HepG2 (cell line): ENCODE measurements around the gene SLC44A5. TPM values are rescaled to one million over a fixed set of nuclear protein-coding genes. Genes with fewer than 3 reads are reported as not detected.
A peak's percentile ranks its signal among the peaks of the same experiment; 100 is the strongest.

ENCODE experiments used
- ATAC-seq: fragments of 200-7000 bp; cut with Tn5 transposase; 3 replicates; pipeline ENCODE4 v1.9.1; 2020; ENCODE audit warnings: mild to moderate bottlenecking, moderate library complexity
- BruUV-seq: library from RNA; stranded (reverse); fragments of 400-500 nt; replicated peaks from 2 replicates; lab custom pipeline; 2021; lab: Mats Ljungman, UMichigan
- CTCF ChIA-PET: fragments of 300-600 bp; formaldehyde crosslinking; extraction: SDS; loops from one replicate; lab custom pipeline; 2021; ENCODE audit warnings: low total read pairs, inconsistent platforms, low intra/inter-chr PET ratio; lab: Yijun Ruan, JAX
- POLR2A ChIA-PET: fragments of 350-600 bp; sonication (Branson Sonifier 250); formaldehyde crosslinking; loops from one replicate; lab custom pipeline; 2020; ENCODE audit warnings: antibody characterized with exemption, inconsistent platforms; lab: Yijun Ruan, JAX
- DNase-seq: peaks from one replicate; pipeline ENCODE4 v3.0.0-alpha.2; 2015; ENCODE audit warnings: low spot score
- FAIRE-seq: peaks from 3 replicates; lab custom pipeline; 2011; peaks lifted over from hg19 to GRCh38; lab: Jason Lieb, UNC
- H2AFZ ChIP-seq: one replicate; pipeline ENCODE4 v1.6.1; 2011; ENCODE audit warnings: low read length, inconsistent platforms
- H3K27ac ChIP-seq: fragments of 300-600 bp; 3 replicates; pipeline ENCODE4 v1.8.0; 2011; ENCODE audit warnings: mixed run types, mild to moderate bottlenecking, mixed read lengths, low read length, inconsistent platforms; ENCODE audit not compliant: insufficient read depth; ENCODE audit errors: extremely low read length
- H3K27me3 ChIP-seq, 2 experiments: fragments of 200-600 bp in 1 of 2; 2 replicates in 1 of 2; 3 replicates in 1 of 2; pipeline versions ENCODE4 v1.6.0 to v1.8.0; 2011; ENCODE audit warnings: low read length in 2 of 2, mild to moderate bottlenecking in 2 of 2, moderate library complexity in 2 of 2, inconsistent platforms in 1 of 2; ENCODE audit not compliant: insufficient read depth in 2 of 2, control insufficient read depth in 1 of 2
- H3K36me3 ChIP-seq, 2 experiments: fragments of 200-600 bp in 1 of 2; replicated peaks in 1 of 2; 2 replicates in 1 of 2; 3 replicates in 1 of 2; pipeline versions ENCODE4 v1.5.1 to v1.8.0; 2011; ENCODE audit warnings: low read length in 2 of 2, inconsistent platforms in 1 of 2; ENCODE audit not compliant: insufficient read depth in 2 of 2, control insufficient read depth in 1 of 2
- H3K4me1 ChIP-seq: 2 replicates; pipeline ENCODE4 v1.5.1; 2012; ENCODE audit warnings: low read length, inconsistent platforms; ENCODE audit not compliant: insufficient read depth
- H3K4me2 ChIP-seq: 2 replicates; pipeline ENCODE4 v1.6.0; 2011; ENCODE audit warnings: low read depth, low read length, inconsistent platforms
- H3K4me3 ChIP-seq, 3 experiments: fragments of 200-600 bp in 1 of 3; sonication (generic), shearing (Covaris generic) in 1 of 3; replicated peaks in 1 of 3; 2 replicates each; pipeline ENCODE4 v1.5.1; 2011 to 2016; ENCODE audit warnings: low read length in 3 of 3, inconsistent platforms in 2 of 3, low read depth in 2 of 3, mild to moderate bottlenecking in 2 of 3, control low read depth in 1 of 3, mixed read lengths in 1 of 3; ENCODE audit not compliant: insufficient read depth in 1 of 3
- H3K79me2 ChIP-seq: one replicate; pipeline ENCODE4 v1.6.1; 2011; ENCODE audit warnings: low read length, inconsistent platforms; ENCODE audit not compliant: insufficient read depth
- H3K9ac ChIP-seq: 2 replicates; pipeline ENCODE4 v1.6.0; 2011; ENCODE audit warnings: mild to moderate bottlenecking, low read depth, low read length, inconsistent platforms; ENCODE audit not compliant: insufficient read depth
- H3K9me3 ChIP-seq: 2 replicates; pipeline ENCODE4 v1.5.1; 2012; ENCODE audit warnings: mild to moderate bottlenecking, low read length
- H4K20me1 ChIP-seq: 2 replicates; pipeline ENCODE4 v1.6.0; 2011; ENCODE audit warnings: inconsistent platforms, mild to moderate bottlenecking, low read length, moderate library complexity; ENCODE audit not compliant: insufficient read depth
- CEBPG ChIP-seq: IDR thresholded peaks from 2 replicates; pipeline ENCODE4 v1.6.1; 2016
- ETV6 ChIP-seq: sonication (generic); formaldehyde crosslinking; conservative IDR thresholded peaks from 2 replicates; pipeline ENCODE4 v1.4.0; 2020; ENCODE audit warnings: missing genetic modification reagents
- HIVEP1 ChIP-seq: sonication (generic); formaldehyde crosslinking; IDR thresholded peaks from 2 replicates; pipeline ENCODE4 v1.4.0; 2020; ENCODE audit warnings: mild to moderate bottlenecking, missing genetic modification reagents
- KDM5A ChIP-seq: fragments of 200-600 bp; sonication (generic); IDR thresholded peaks from 2 replicates; pipeline ENCODE4 v1.7.0; 2018; ENCODE audit warnings: antibody characterized with exemption, mild to moderate bottlenecking, low read length, borderline replicate concordance
- NFE2L1 ChIP-seq: sonication (generic); formaldehyde crosslinking; IDR thresholded peaks from 2 replicates; pipeline ENCODE4 v1.4.0; 2020; ENCODE audit warnings: missing genetic modification reagents, mild to moderate bottlenecking, borderline replicate concordance
- PCBP1 ChIP-seq: fragments of 200-400 bp; formaldehyde crosslinking; IDR thresholded peaks from 2 replicates; pipeline ENCODE4 v1.6.1; 2017; ENCODE audit warnings: mild to moderate bottlenecking, low read depth, low read length, borderline replicate concordance
- PHF8 ChIP-seq: sonication (generic); formaldehyde crosslinking; IDR thresholded peaks from 2 replicates; pipeline ENCODE4 v1.5.0; 2020; ENCODE audit warnings: missing genetic modification reagents
- RAD21 ChIP-seq: fragments of 450-650 bp; formaldehyde crosslinking; IDR thresholded peaks from 2 replicates; pipeline ENCODE4 v1.5.0; 2020; ENCODE audit warnings: mild to moderate bottlenecking
- SMYD3 ChIP-seq: sonication (generic); formaldehyde crosslinking; IDR thresholded peaks from 2 replicates; pipeline ENCODE4 v1.8.1; 2023; ENCODE audit warnings: mild to moderate bottlenecking, missing genetic modification reagents
- TARDBP ChIP-seq: sonication (generic); formaldehyde crosslinking; IDR thresholded peaks from 2 replicates; pipeline ENCODE4 v1.8.0; 2022; ENCODE audit warnings: mild to moderate bottlenecking, missing genetic modification reagents
- ZFP36L2 ChIP-seq: sonication (generic); formaldehyde crosslinking; IDR thresholded peaks from 2 replicates; pipeline ENCODE4 v1.4.0; 2020; ENCODE audit warnings: missing genetic modification reagents
- ZNF577 ChIP-seq: sonication (generic); formaldehyde crosslinking; IDR thresholded peaks from 2 replicates; pipeline ENCODE4 v1.4.0; 2020; ENCODE audit warnings: mild to moderate bottlenecking, low read depth, missing genetic modification reagents, borderline replicate concordance
- ZNF629 ChIP-seq: sonication (generic); formaldehyde crosslinking; conservative IDR thresholded peaks from 2 replicates; pipeline ENCODE4 v1.5.0; 2020; ENCODE audit warnings: missing genetic modification reagents
- ZNF652 ChIP-seq: IDR thresholded peaks from 2 replicates; pipeline ENCODE4 v1.6.1; 2016; ENCODE audit warnings: low read depth, borderline replicate concordance
- ZSCAN20 ChIP-seq: sonication (generic); formaldehyde crosslinking; IDR thresholded peaks from 2 replicates; pipeline ENCODE4 v1.4.0; 2020; ENCODE audit warnings: missing genetic modification reagents, mild to moderate bottlenecking, borderline replicate concordance
- WGBS: methylation state at CpG from one replicate; pipeline ENCODE4 v1.1.6; 2017; ENCODE audit warnings: low lambda C conversion rate; 5-methylcytosine and 5-hydroxymethylcytosine counted together
- in situ Hi-C: cut with HindIII; loops from 2 replicates; pipeline ENCODE4 v1.10.0; 2017; ENCODE audit warnings: low pct_unique_long_range_greater_than_20kb; ENCODE audit not compliant: extremely low pct_ligation_motif_present
- intact Hi-C: fragments of 100-400 bp; cut with micrococcal nuclease; formaldehyde crosslinking; loops from one replicate; pipeline ENCODE4 v1.10.0; 2022; ENCODE audit not compliant: unreplicated experiment
- polyA plus RNA-seq, 8 experiments: library from polyadenylated mRNA; depleted of rRNA in 3 of 8; stranded (reverse) in 7 of 8; unstranded in 1 of 8; fragments of >200 nt; fragmentation: Illumina TruSeq in 4 of 8; extraction: Trizol in 4 of 8; gene quantifications; 2 replicates each; pipeline versions ENCODE4 v1.2.1 to v1.2.3, GENCODE V29; 2011 to 2016; ENCODE audit warnings: low read depth in 4 of 8, missing spikeins in 1 of 8, mixed read lengths in 1 of 8; ENCODE audit not compliant: insufficient read depth in 1 of 8
- total RNA-seq, 5 experiments: library from RNA; depleted of rRNA; stranded (reverse); fragments of >200 nt; fragmentation: Illumina TruSeq; extraction: Trizol; gene quantifications; 2 replicates each; pipeline ENCODE4 v1.2.3, GENCODE V29; 2016; ENCODE audit warnings: low read depth in 1 of 5
- TF ChIP-seq, protein P1 (sequence below): sonication (generic); formaldehyde crosslinking; conservative IDR thresholded peaks from 2 replicates; pipeline ENCODE4 v1.5.0; 2020; ENCODE audit warnings: missing genetic modification reagents
- TF ChIP-seq, protein P2 (sequence below): sonication (generic); formaldehyde crosslinking; IDR thresholded peaks from 2 replicates; pipeline ENCODE4 v1.4.0; 2020; ENCODE audit warnings: missing genetic modification reagents
- TF ChIP-seq, protein P3 (sequence below): sonication (generic); formaldehyde crosslinking; IDR thresholded peaks from 2 replicates; pipeline ENCODE4 v1.8.0; 2022; ENCODE audit warnings: mild to moderate bottlenecking, missing genetic modification reagents, moderate library complexity
- TF ChIP-seq, protein P4 (sequence below): sonication (generic); formaldehyde crosslinking; IDR thresholded peaks from 2 replicates; pipeline ENCODE4 v1.8.0; 2022; ENCODE audit warnings: missing genetic modification reagents, mild to moderate bottlenecking, moderate library complexity, borderline replicate concordance

SLC44A5 gene
- total and polyA plus RNA-seq, 2 of the 13 experiments (the other 11 are each of a cell fraction or from before 2014, with no cell fraction given): 8.0 to 16.0 TPM

DNA sequence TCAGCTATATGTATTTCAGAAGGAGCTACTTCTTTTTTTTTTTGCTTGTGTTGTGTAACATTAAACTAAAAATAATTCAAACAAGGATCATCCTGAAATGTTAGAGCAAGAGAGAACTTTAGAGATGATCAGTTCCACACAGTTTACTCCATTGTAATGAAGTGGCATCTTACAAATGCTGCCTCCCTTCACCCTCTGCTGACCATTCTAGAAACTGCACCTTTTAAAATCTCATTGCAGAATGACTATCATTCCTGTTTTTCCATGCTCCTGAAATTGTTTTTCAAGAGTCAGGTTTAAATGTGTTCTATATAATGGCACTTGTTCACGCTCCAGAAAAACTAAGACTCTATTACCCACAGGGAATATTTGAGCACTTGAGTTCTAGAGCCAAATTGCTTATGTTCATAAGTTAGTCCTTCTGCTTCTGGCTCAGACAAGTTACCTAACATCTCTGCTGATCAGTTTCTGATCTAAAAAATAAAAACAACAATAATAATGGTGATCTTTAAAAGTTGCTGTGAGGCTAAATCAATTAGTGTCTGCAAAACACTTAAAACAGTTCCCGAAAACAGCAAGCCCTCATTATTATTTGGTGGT lies 21.5 kb upstream of the SLC44A5 start:
- in situ Hi-C loops: loop anchor here (25.0 kb wide), 1 partner anchor 395 kb away; no protein-coding TSS in a partner anchor
- ChIA-PET POLR2A (no interaction called here), CTCF (interaction anchor here (1.2 to 2.2 kb wide), 3 partner anchors 17 to 399 kb away, joined by 4 to 15 read pairs (median 5); no protein-coding TSS in a partner anchor)
- 43% methylated on average over 2 of the region's 2 CpGs for WGBS
- Histone ChIP-seq H3K79me2 (no peaks in the 10 kb centered on the region), H3K4me1 (peaks cover 21% of the 10 kb centered on the region), H3K27ac (no peak overlapping the region), H3K9ac (no peak overlapping the region), H3K36me3 (no peaks in the 10 kb centered on the region), H3K9me3 (no peaks in the 10 kb centered on the region), H3K4me3 (no peak overlapping the region), H3K4me2 (no peak overlapping the region), H3K27me3 (no peaks in the 10 kb centered on the region), H2AFZ (no peak overlapping the region), H4K20me1 (no peaks in the 10 kb centered on the region)
- ATAC-seq (peak; percentile 83), FAIRE-seq (peak; percentile 64), DNase-seq (peak; percentile 28)
- BruUV-seq: no TSS peak
- intact Hi-C loops: loop anchor here (1.0 kb wide), 2 partner anchors 367 to 399 kb away; no protein-coding TSS in a partner anchor
- TF ChIP-seq NFE2L1 (no peak), ZSCAN20 (CRISPR knock-in tag) (no peak), KDM5A (no peak), ZNF629 (no peak), CEBPG (CRISPR knock-in tag) (no peak), PCBP1 (no peak), RAD21 (CRISPR knock-in tag) (peak; percentile 44; the same call in 1 of the 2 replicates), ZNF652 (CRISPR knock-in tag) (no peak), ETV6 (CRISPR knock-in tag) (no peak), HIVEP1 (no peak), SMYD3 (no peak), TARDBP (CRISPR knock-in tag) (no peak), PHF8 (CRISPR knock-in tag) (no peak), ZNF577 (CRISPR knock-in tag) (no peak), ZFP36L2 (no peak)
- TF ChIP-seq, protein P1, sequence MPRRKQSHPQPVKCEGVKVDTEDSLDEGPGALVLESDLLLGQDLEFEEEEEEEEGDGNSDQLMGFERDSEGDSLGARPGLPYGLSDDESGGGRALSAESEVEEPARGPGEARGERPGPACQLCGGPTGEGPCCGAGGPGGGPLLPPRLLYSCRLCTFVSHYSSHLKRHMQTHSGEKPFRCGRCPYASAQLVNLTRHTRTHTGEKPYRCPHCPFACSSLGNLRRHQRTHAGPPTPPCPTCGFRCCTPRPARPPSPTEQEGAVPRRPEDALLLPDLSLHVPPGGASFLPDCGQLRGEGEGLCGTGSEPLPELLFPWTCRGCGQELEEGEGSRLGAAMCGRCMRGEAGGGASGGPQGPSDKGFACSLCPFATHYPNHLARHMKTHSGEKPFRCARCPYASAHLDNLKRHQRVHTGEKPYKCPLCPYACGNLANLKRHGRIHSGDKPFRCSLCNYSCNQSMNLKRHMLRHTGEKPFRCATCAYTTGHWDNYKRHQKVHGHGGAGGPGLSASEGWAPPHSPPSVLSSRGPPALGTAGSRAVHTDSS (CRISPR knock-in tag): no peak
- TF ChIP-seq, protein P2, sequence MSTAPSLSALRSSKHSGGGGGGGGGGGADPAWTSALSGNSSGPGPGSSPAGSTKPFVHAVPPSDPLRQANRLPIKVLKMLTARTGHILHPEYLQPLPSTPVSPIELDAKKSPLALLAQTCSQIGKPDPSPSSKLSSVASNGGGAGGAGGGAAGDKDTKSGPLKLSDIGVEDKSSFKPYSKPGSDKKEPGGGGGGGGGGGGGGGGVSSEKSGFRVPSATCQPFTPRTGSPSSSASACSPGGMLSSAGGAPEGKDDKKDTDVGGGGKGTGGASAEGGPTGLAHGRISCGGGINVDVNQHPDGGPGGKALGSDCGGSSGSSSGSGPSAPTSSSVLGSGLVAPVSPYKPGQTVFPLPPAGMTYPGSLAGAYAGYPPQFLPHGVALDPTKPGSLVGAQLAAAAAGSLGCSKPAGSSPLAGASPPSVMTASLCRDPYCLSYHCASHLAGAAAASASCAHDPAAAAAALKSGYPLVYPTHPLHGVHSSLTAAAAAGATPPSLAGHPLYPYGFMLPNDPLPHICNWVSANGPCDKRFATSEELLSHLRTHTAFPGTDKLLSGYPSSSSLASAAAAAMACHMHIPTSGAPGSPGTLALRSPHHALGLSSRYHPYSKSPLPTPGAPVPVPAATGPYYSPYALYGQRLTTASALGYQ: no peak
- TF ChIP-seq, protein P3, sequence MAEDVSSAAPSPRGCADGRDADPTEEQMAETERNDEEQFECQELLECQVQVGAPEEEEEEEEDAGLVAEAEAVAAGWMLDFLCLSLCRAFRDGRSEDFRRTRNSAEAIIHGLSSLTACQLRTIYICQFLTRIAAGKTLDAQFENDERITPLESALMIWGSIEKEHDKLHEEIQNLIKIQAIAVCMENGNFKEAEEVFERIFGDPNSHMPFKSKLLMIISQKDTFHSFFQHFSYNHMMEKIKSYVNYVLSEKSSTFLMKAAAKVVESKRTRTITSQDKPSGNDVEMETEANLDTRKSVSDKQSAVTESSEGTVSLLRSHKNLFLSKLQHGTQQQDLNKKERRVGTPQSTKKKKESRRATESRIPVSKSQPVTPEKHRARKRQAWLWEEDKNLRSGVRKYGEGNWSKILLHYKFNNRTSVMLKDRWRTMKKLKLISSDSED: no peak
- TF ChIP-seq, protein P4, sequence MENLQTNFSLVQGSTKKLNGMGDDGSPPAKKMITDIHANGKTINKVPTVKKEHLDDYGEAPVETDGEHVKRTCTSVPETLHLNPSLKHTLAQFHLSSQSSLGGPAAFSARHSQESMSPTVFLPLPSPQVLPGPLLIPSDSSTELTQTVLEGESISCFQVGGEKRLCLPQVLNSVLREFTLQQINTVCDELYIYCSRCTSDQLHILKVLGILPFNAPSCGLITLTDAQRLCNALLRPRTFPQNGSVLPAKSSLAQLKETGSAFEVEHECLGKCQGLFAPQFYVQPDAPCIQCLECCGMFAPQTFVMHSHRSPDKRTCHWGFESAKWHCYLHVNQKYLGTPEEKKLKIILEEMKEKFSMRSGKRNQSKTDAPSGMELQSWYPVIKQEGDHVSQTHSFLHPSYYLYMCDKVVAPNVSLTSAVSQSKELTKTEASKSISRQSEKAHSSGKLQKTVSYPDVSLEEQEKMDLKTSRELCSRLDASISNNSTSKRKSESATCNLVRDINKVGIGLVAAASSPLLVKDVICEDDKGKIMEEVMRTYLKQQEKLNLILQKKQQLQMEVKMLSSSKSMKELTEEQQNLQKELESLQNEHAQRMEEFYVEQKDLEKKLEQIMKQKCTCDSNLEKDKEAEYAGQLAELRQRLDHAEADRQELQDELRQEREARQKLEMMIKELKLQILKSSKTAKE (CRISPR knock-in tag): no peak
